Uterus (tissue), 4 donors: ENCODE data around the gene SBK3. TPM values are rescaled to one million over a fixed set of nuclear protein-coding genes. Genes with fewer than 3 reads are reported as not detected.

Experiments
- DNase-seq, 2 donors: peaks; one replicate each; pipeline ENCODE4 v3.0.0-alpha.2; 2019 to 2020
- H3K27ac ChIP-seq, 2 donors: fragments of 200-600 bp; sonication (generic); 1 replicate in 1 of 2; 2 replicates in 1 of 2; pipeline ENCODE4 v1.5.1; 2016 to 2018
- H3K27me3 ChIP-seq, 2 donors: fragments of 200-600 bp; sonication (generic); one replicate each; pipeline ENCODE4 v1.5.1; 2018 to 2019; ENCODE audit warnings: control low read depth in 1 of 2
- H3K36me3 ChIP-seq, 2 donors: fragments of 200-600 bp; sonication (generic); one replicate each; pipeline ENCODE4 v1.5.1; 2019; ENCODE audit warnings: control low read depth in 1 of 2
- H3K4me1 ChIP-seq, 2 donors: fragments of 200-600 bp; sonication (generic); one replicate each; pipeline ENCODE4 v1.5.1; 2018 to 2019; ENCODE audit warnings: control low read depth in 1 of 2
- H3K4me3 ChIP-seq, 2 donors: fragments of 200-600 bp; sonication (generic); 1 replicate in 1 of 2; 2 replicates in 1 of 2; pipeline ENCODE4 v1.5.1; 2018 to 2019; ENCODE audit warnings: mild to moderate bottlenecking in 1 of 2
- H3K9me3 ChIP-seq, 2 donors: fragments of 200-600 bp; sonication (generic); one replicate each; pipeline ENCODE4 v1.5.1; 2019; ENCODE audit warnings: control low read depth in 1 of 2
- CTCF ChIP-seq, 4 experiments: fragments of 200-600 bp in 2 of 4; fragments of 450-650 bp in 2 of 4; sonication (generic) in 2 of 4; IDR thresholded peaks; one replicate each; pipeline ENCODE4 v1.5.1; 2016 to 2019; ENCODE audit warnings: antibody characterized with exemption in 4 of 4, mild to moderate bottlenecking in 2 of 4, moderate library complexity in 1 of 4
- POLR2A ChIP-seq, 2 donors: fragments of 450-650 bp; IDR thresholded peaks; one replicate each; pipeline ENCODE4 v1.6.1; 2016; ENCODE audit warnings: antibody characterized with exemption in 2 of 2, mild to moderate bottlenecking in 1 of 2, moderate library complexity in 1 of 2
- intact Hi-C: fragments of 100-400 bp; cut with DNase I; formaldehyde crosslinking; loops from one replicate; pipeline ENCODE4 v1.15.1; 2023; ENCODE audit warnings: low total_unique reads
- total RNA-seq, 4 donors: library from RNA; depleted of rRNA in 3 of 4; stranded (reverse); fragments of >200 nt in 3 of 4; gene quantifications; one replicate each; pipeline versions ENCODE4 v1.1.0 to v1.2.4, GENCODE V29; 2014 to 2023
- donor health status: DM: yes; HTN: yes; CAD: no.

Gene SBK3
- total RNA-seq, 4 donors from 2014 or later = 0.34 to 0.35 TPM; not detected in 2

- Histone ChIP-seq H3K4me3 (no peak overlapping the region), H3K9me3 (no peaks in the 10 kb centered on the region), H3K27ac (no peak overlapping the region), H3K36me3 (no peaks in the 10 kb centered on the region), H3K27me3 (no peaks in the 10 kb centered on the region), H3K4me1 (no peaks in the 10 kb centered on the region)
- intact Hi-C loops = no loop called here
- no peak for DNase-seq
- no peak for TF ChIP-seq CTCF (IDR thresholded peaks at IDR 0.05)
- no peak for TF ChIP-seq POLR2A (IDR thresholded peaks at IDR 0.05)
Measured at GRCh38 chr19:55528030-55528803, 17.1 kb downstream of the SBK3 start.

GRCh38 chr19:55527197-55528029, 17.9 kb downstream of the SBK3 start:
- Histone ChIP-seq H3K36me3 (no peaks in the 10 kb centered on the region), H3K27ac (no peak overlapping the region), H3K4me1 (no peaks in the 10 kb centered on the region), H3K27me3 (no peaks in the 10 kb centered on the region), H3K9me3 (no peaks in the 10 kb centered on the region), H3K4me3 (no peak overlapping the region)
- intact Hi-C loops = no loop called here
- DNase-seq = no peak
- TF ChIP-seq CTCF (IDR thresholded peaks at IDR 0.05) = no peak
- no peak for TF ChIP-seq POLR2A (IDR thresholded peaks at IDR 0.05)

- intact Hi-C loops = no loop called here
- Histone ChIP-seq H3K4me1 (no peaks in the 10 kb centered on the region), H3K4me3 (no peak overlapping the region), H3K36me3 (no peaks in the 10 kb centered on the region), H3K9me3 (no peaks in the 10 kb centered on the region), H3K27me3 (no peaks in the 10 kb centered on the region), H3K27ac (no peak overlapping the region)
- DNase-seq = peak; percentile 39 to 51
- TF ChIP-seq POLR2A (IDR thresholded peaks at IDR 0.05) = no peak
- no peak for TF ChIP-seq CTCF (IDR thresholded peaks at IDR 0.05)
Measured at GRCh38 chr19:55526216-55527196, 18.8 kb downstream of the SBK3 start.

- TF ChIP-seq POLR2A (IDR thresholded peaks at IDR 0.05) (no peak), CTCF (IDR thresholded peaks at IDR 0.05) (no peak)
- DNase-seq = no peak
- Histone ChIP-seq H3K27me3 (no peaks in the 10 kb centered on the region), H3K27ac (no peak overlapping the region), H3K4me1 (no peaks in the 10 kb centered on the region), H3K36me3 (no peaks in the 10 kb centered on the region), H3K4me3 (no peak overlapping the region), H3K9me3 (no peaks in the 10 kb centered on the region)
- intact Hi-C loops = no loop called here
Measured at GRCh38 chr19:55525289-55526101, 19.8 kb downstream of the SBK3 start.
